SK-MEL-5 (cell line): Measurements from ENCODE around the gene PSMB7. TPM values are rescaled to one million over a fixed set of nuclear protein-coding genes. Genes with fewer than 3 reads are reported as not detected.

Experiments
- DNase-seq: peaks from one replicate; pipeline ENCODE4 v3.0.0-alpha.2; 2016; ENCODE audit warnings: low read depth, low spot score
- in situ Hi-C: cut with HindIII; loops from 2 replicates; pipeline ENCODE4 v1.10.0; 2016; ENCODE audit warnings: low sequenced_read_pairs, high pct_unique_total_duplicates, low pct_unique_long_range_greater_than_20kb
- total RNA-seq: library from RNA; depleted of rRNA; stranded (reverse); fragments of >200 nt; shearing (Covaris generic); gene quantifications from 2 replicates; pipeline ENCODE4 v1.2.3, GENCODE V29; 2014; rRNA removed

Gene PSMB7
- total RNA-seq, 1 experiment from 2014 or later, result 422 TPM

DNA sequence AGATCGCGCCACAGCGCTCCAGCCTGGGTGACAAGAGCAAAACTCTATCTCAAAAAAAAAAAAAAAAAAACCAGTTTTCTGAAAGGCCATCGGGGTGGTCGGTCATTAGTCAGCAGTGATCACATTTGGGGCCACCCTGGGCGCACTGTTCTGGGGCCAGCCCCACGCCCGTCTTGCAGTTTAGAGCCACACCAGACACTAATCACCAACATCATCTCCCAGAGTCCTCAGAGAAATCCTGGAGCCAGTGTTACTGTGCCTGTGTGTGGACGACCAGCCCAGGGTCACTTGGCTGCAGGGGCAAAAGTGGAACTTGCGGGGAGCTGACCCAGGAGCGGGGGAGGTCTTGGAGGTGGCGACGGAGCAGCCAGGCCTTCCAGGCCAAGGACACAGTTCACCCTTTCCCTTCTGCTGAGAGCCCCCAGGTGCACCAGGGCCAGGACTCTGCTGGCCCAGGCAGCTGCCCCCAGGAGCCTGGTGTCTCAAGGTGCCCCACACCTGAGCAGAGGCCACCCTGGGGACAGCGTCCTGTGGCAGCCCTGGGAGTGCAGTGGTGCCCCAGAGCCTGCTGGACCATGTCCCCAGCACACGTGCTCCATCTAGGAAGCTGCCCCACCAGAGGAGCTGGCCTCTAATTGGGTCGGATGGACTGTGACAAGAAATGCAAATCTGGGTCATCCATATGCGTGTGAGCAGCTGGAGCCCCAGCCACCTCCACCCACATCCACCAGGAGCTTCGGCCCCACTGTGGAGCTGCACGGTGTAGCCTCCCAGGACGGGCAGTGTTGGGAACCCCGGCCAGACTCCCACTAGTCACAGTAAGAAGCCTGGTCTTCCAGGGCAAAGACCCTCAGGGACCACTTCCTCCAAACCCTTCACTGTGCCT, 106.4 kb downstream of the PSMB7 start:
- DNase-seq, result no peak
- in situ Hi-C loops, result no loop called here

DNA sequence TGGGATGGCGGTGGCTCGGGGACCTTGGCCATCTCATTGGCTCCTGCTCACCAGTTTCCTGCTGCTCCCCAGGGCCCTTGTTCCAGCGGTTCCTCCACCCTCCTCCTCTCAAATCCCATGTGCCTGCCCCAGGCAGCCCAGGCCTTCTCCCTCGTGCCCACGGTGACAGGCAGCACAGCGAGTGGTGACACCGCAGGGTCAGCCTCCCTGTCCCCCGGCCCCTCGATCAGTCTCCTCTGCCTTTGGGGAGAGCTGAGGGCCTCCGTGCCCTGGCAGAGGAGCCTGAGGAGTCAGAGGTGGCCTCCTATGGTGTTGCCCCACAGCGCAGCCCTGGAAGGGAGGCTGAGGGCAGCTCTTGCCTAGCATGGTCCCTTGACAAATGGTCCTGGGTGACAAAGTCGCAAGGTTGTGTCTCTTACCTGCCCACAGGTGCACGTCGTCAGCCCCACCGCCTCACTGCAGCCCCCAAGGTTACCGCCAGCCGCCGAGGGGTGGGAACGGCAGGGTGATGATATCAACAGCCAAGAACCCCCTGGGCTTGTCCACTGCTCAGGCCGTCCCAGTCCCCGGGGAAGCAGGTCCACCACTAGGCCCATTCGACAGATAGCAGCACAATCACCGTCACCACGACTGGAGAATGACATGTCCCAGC, 107.7 kb downstream of the PSMB7 start:
- in situ Hi-C loops, result no loop called here
- DNase-seq, result no peak

DNA sequence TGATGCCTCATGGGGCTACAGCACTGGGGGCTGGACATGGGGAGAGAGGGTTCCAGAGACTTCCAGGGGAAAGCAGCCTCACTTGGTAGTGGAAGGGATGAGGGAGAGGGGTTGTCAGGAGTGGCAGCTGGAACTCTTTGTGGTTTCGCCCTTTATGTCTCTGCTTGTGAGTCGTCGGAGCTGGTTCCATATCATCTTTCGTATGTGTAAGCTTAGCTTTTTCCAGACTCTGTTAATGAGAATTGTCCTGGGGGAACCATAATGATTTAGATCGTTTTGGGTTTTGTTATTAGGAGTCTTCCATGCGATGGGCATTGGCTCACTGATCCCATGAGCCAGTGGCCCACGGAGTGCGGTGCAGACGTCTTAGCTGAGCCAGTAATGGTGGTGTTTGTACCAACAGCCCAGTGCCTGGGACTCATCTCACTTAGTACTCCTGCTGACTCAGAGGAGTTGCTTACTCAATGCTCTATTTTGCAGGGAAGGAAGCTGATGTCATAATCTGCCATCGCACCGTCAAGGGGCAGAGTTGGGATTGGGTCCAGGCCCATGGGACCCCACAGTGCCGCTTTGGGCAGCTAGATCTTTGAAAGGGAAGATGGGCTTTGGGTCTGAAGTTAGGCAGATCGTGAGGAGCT, 109.0 kb downstream of the PSMB7 start:
- in situ Hi-C loops, result no loop called here
- DNase-seq, result no peak

DNA sequence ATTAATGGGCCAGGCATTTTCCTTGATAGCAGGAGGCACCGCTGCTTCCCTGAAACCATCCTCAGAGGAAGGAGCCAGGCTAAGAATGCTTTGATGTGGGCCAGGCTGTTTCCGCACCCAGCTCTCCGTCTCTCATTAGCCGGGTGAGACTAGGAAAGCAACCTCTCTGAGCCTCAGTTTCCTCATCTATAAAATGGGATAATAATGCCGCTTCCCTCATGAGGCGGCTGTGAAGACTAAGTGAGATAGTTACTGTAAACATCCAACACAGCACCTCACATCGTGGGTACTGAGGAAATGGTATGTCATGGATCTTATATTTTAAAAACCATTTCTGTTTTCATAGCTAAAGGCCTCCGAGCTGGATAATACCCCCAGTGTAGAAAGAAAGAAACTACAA, 111.0 kb downstream of the PSMB7 start:
- DNase-seq, result no peak
- in situ Hi-C loops, result no loop called here

DNA sequence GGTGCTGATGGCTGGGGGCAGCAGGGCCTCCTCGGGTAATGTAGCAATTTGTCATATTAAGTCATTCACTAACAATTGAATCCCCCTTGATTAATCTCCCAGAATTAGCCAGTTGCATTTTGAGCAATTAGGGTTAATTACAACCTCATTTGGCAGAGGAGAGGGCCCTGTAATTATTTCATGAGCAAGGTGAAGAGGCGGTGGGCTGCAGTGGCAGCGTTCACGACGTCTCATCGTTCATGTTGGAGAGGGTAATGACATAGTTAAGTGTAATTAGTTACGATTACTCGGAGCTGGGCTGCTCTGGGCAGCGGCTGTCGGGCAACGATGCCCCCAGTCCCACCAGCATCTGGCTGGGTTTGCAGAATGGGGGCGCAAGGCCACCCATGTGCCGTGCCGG, 111.5 kb downstream of the PSMB7 start:
- DNase-seq, result no peak
- in situ Hi-C loops, result no loop called here

Other genes starting within 250 kb of the PSMB7 start
- 42.5 and 47.5 TPM in 2 replicates for gene NEK6, start 157.5 kb downstream of the PSMB7 start, total RNA-seq
- not detected in 2 replicates for gene ADGRD2, start 35.0 kb upstream of the PSMB7 start, total RNA-seq
- not detected in 2 replicates for gene NR5A1, start 92.0 kb upstream of the PSMB7 start, total RNA-seq